OCI-LY7 (cell line): Measurements from ENCODE around the gene NOB1. TPM values are rescaled to one million over a fixed set of nuclear protein-coding genes. Genes with fewer than 3 reads are reported as not detected.

Experiments used
- BruUV-seq: library from RNA; stranded (reverse); fragments of 400-500 nt; replicated peaks from 2 replicates; lab custom pipeline; 2021; lab: Mats Ljungman, UMichigan
- CTCF ChIA-PET: fragments of 300-600 bp; sonication (Branson Sonifier 250); formaldehyde crosslinking; loops from one replicate; lab custom pipeline; 2022; ENCODE audit warnings: antibody characterized with exemption; ENCODE audit not compliant: unreplicated experiment; lab: Charles Lee
- POLR2A ChIA-PET: fragments of 300-600 bp; sonication (Branson Sonifier 250); formaldehyde crosslinking; loops from one replicate; lab custom pipeline; 2022; ENCODE audit warnings: antibody characterized with exemption; lab: Charles Lee
- DNase-seq: peaks from one replicate; pipeline ENCODE4 v3.0.0-alpha.2; 2015; ENCODE audit warnings: low spot score
- H2AFZ ChIP-seq: fragments of 200-600 bp; sonication (generic), shearing (Covaris generic); 2 replicates; pipeline ENCODE4 v1.6.1; 2014; ENCODE audit warnings: mild to moderate bottlenecking, antibody characterized with exemption, low read length, moderate library complexity
- H3K27ac ChIP-seq: fragments of 200-600 bp; sonication (generic); 2 replicates; pipeline ENCODE4 v1.5.1; 2014; ENCODE audit warnings: mixed run types, low read depth, mild to moderate bottlenecking, moderate library complexity, low read length, inconsistent platforms; ENCODE audit not compliant: poor library complexity, severe bottlenecking
- H3K36me3 ChIP-seq: fragments of 200-600 bp; sonication (generic); 2 replicates; pipeline ENCODE4 v1.6.1; 2014; ENCODE audit warnings: mild to moderate bottlenecking, antibody characterized with exemption, low read length, moderate library complexity, mixed read lengths; ENCODE audit not compliant: insufficient read depth
- H3K4me1 ChIP-seq: fragments of 200-600 bp; sonication (generic); 2 replicates; pipeline ENCODE4 v1.5.1; 2014; ENCODE audit warnings: mild to moderate bottlenecking, low read length; ENCODE audit not compliant: insufficient read depth, poor library complexity, severe bottlenecking
- H3K4me2 ChIP-seq: fragments of 200-600 bp; sonication (generic); 2 replicates; pipeline ENCODE4 v1.6.1; 2014; ENCODE audit warnings: mild to moderate bottlenecking, low read length
- H3K4me3 ChIP-seq: fragments of 200-600 bp; sonication (generic); 2 replicates; pipeline ENCODE4 v1.5.1; 2014; ENCODE audit warnings: mild to moderate bottlenecking, low read depth, low read length; ENCODE audit not compliant: poor library complexity, severe bottlenecking
- H3K79me2 ChIP-seq: fragments of 200-600 bp; sonication (generic); 2 replicates; pipeline ENCODE4 v1.6.1; 2016; ENCODE audit warnings: low read depth, mild to moderate bottlenecking, low read length, moderate library complexity, mixed read lengths; ENCODE audit not compliant: insufficient read depth
- H3K9me2 ChIP-seq: fragments of 200-600 bp; sonication (generic); 2 replicates; pipeline ENCODE4 v1.6.1; 2016; ENCODE audit warnings: mild to moderate bottlenecking, low read length, mixed read lengths; ENCODE audit not compliant: insufficient read depth
- H3K9me3 ChIP-seq: fragments of 200-600 bp; sonication (generic); 2 replicates; pipeline ENCODE4 v1.6.1; 2014; ENCODE audit warnings: mild to moderate bottlenecking, mixed run types, low read length, mixed read lengths
- H4K20me1 ChIP-seq: fragments of 200-600 bp; sonication (generic); 2 replicates; pipeline ENCODE4 v1.6.1; 2014; ENCODE audit warnings: mild to moderate bottlenecking, antibody characterized with exemption, low read length, moderate library complexity, mixed read lengths; ENCODE audit not compliant: insufficient read depth
- EZH2phosphoT487 ChIP-seq: fragments of 200-600 bp; sonication (generic); IDR thresholded peaks from 2 replicates; pipeline ENCODE4 v1.6.1; 2018; ENCODE audit warnings: low read depth, borderline replicate concordance, mild to moderate bottlenecking, mixed run types, antibody characterized with exemption, low read length, moderate library complexity, mixed read lengths
- intact Hi-C: fragments of 100-400 bp; cut with micrococcal nuclease; formaldehyde crosslinking; loops from one replicate; pipeline ENCODE4 v1.10.0; 2022; ENCODE audit not compliant: unreplicated experiment
- total RNA-seq, 2 experiments: library from RNA; depleted of rRNA in 1 of 2; stranded (reverse); fragments of >200 nt in 1 of 2; shearing (Covaris generic) in 1 of 2; gene quantifications; 2 replicates each; pipeline ENCODE4 v1.2.3, GENCODE V29; 2014 to 2022
- TF ChIP-seq, protein P1 (sequence below): fragments of 200-600 bp; sonication (generic); conservative IDR thresholded peaks from 2 replicates; pipeline ENCODE4 v1.5.1; 2014; ENCODE audit warnings: mild to moderate bottlenecking, antibody characterized with exemption, low read length, moderate library complexity, mixed read lengths

Gene NOB1
- total RNA-seq, 2 experiments from 2014 or later = 36.9 to 68.7 TPM

DNA sequence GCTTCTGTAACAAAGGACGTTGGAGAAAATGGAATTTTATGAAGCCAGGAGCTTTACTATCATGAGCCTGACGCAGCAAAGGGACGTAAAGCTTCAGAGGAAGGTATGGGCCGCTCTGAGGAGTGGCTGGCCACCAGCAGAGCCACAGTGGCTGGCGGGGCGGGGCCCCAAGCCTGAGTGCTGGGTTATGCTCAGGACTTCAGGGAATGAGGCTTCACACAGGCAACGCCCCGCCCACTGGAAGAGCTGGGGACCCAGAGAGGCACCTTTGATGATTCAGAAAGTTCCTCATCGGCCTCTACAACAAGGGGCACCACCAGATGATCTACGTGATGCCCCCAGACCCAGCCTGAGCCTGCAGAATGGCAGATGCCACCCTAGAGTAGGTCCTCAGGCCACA is 8.8 kb downstream of the NOB1 start:
- no peaks in the 10 kb centered on the region for H3K4me1 ChIP-seq
- no peak for TF ChIP-seq EZH2phosphoT487
- TF ChIP-seq, protein P1, sequence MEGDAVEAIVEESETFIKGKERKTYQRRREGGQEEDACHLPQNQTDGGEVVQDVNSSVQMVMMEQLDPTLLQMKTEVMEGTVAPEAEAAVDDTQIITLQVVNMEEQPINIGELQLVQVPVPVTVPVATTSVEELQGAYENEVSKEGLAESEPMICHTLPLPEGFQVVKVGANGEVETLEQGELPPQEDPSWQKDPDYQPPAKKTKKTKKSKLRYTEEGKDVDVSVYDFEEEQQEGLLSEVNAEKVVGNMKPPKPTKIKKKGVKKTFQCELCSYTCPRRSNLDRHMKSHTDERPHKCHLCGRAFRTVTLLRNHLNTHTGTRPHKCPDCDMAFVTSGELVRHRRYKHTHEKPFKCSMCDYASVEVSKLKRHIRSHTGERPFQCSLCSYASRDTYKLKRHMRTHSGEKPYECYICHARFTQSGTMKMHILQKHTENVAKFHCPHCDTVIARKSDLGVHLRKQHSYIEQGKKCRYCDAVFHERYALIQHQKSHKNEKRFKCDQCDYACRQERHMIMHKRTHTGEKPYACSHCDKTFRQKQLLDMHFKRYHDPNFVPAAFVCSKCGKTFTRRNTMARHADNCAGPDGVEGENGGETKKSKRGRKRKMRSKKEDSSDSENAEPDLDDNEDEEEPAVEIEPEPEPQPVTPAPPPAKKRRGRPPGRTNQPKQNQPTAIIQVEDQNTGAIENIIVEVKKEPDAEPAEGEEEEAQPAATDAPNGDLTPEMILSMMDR = no peak
- no TSS peak for BruUV-seq
- POLR2A ChIA-PET = interaction anchor here (0.8 kb wide), 1 partner anchor 14 kb away, joined by 5 read pairs; no protein-coding TSS in a partner anchor
- CTCF ChIA-PET = interaction anchor here (0.9 kb wide), 1 partner anchor 8 kb away, joined by 3 read pairs; no protein-coding TSS in a partner anchor
- H4K20me1 ChIP-seq = no peaks in the 10 kb centered on the region
- no peak overlapping the region for H3K4me3 ChIP-seq
- intact Hi-C loops = no loop called here
- no peak overlapping the region for H3K4me2 ChIP-seq
- H3K79me2 ChIP-seq = peaks cover 8% of the 10 kb centered on the region
- DNase-seq = no peak
- H3K27ac ChIP-seq = no peak overlapping the region
- H3K9me3 ChIP-seq = no peaks in the 10 kb centered on the region; the same call in 1 of the 2 replicates
- peaks cover 99% of the 10 kb centered on the region for H3K36me3 ChIP-seq
- no peaks in the 10 kb centered on the region for H3K9me2 ChIP-seq
- no peak overlapping the region for H2AFZ ChIP-seq

DNA sequence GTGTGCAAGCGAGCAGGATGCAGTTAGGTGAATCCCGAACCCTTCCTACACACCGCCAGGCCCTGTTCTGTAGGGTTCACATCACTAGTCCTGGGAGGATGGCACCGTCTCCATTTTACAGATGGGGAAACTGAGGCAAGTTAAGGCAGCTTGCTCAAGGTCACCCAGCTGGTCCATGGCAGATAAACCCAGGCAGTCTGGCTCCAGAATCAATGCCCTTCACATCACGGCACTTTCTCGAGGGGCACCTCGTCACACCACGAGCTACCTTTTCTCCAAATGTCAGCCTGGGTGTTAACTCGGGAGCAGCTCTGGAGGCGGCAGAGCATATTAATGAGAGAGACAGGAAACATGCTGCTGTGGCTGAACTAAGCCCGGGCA is 9.5 kb downstream of the NOB1 start:
- H3K9me2 ChIP-seq = no peaks in the 10 kb centered on the region
- CTCF ChIA-PET = interaction anchor here (0.9 kb wide), 1 partner anchor 9 kb away, joined by 3 read pairs; no protein-coding TSS in a partner anchor
- H3K4me1 ChIP-seq = no peaks in the 10 kb centered on the region
- no peak for TF ChIP-seq EZH2phosphoT487
- TF ChIP-seq, protein P1 = no peak
- H3K36me3 ChIP-seq = peaks cover 98% of the 10 kb centered on the region
- H3K79me2 ChIP-seq = peaks cover under 1% of the 10 kb centered on the region; the same call in 1 of the 2 replicates
- no peaks in the 10 kb centered on the region for H3K9me3 ChIP-seq
- no peaks in the 10 kb centered on the region for H4K20me1 ChIP-seq
- H3K27ac ChIP-seq = no peak overlapping the region
- intact Hi-C loops = no loop called here
- H2AFZ ChIP-seq = no peak overlapping the region
- DNase-seq = no peak
- no peak overlapping the region for H3K4me2 ChIP-seq
- BruUV-seq = no TSS peak
- POLR2A ChIA-PET = interaction anchor here (0.8 kb wide), 1 partner anchor 13 kb away, joined by 5 read pairs; no protein-coding TSS in a partner anchor
- H3K4me3 ChIP-seq = no peak overlapping the region

DNA sequence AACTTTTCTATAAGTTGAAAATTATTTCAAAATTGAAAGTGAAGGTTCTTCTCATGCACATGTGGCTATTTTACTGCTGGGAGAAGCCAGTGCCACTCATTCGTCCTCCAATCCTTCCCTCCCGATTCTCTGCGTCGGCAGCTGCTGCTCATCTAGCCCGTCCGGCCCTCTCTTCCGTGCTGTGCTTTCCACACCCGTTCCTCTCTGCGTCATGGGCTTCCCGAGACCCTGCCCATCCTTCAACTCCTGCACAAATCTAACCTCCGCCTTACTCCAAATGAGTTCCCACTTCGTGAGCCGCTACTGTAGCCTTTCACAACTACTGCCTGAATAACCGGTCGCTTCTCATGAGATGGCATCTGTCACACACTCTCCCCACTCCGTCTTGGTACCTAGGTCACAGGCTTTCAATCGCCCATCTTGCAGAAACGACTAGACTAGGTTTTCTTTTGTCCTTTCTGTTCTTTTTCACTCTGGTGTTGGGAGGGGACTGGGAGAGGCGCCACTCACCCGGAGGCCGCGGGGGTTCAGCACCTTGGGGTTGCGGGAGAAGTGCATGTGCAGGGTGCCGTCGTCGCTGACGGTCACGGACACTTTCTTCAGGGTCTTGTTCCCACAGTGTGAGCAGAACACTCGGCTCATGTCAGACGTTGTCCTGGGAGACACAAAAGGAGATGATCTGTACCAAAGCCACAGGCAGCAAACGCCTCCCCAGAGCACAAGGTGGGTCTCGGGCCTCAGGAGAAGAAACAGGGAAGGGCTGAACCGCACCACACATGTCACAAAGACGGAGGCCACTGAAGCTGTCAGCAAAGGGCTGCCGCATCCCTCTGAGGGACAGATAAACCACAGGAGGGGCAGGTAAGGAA is 10.1 kb downstream of the NOB1 start:
- Histone ChIP-seq H3K4me2 (no peak overlapping the region), H3K4me3 (no peak overlapping the region), H3K27ac (no peak overlapping the region), H3K9me2 (no peaks in the 10 kb centered on the region), H3K36me3 (peaks cover 98% of the 10 kb centered on the region), H3K4me1 (no peaks in the 10 kb centered on the region), H3K9me3 (no peaks in the 10 kb centered on the region), H4K20me1 (no peaks in the 10 kb centered on the region), H2AFZ (no peak overlapping the region), H3K79me2 (no peaks in the 10 kb centered on the region; the same call in 1 of the 2 replicates)
- ChIA-PET POLR2A (no interaction called here), CTCF (no interaction called here)
- BruUV-seq = no TSS peak
- intact Hi-C loops = no loop called here
- no peak for DNase-seq
- TF ChIP-seq, protein P1 = no peak
- no peak for TF ChIP-seq EZH2phosphoT487
